Left lung (tissue), 10 donors: Measurements from ENCODE around the gene ZNF710. TPM values are rescaled to one million over a fixed set of nuclear protein-coding genes. Genes with fewer than 3 reads are reported as not detected.
A peak's percentile ranks its signal among the peaks of the same experiment; 100 is the strongest.

Experiments used
- ATAC-seq: fragments of 200-7000 bp; cut with Tn5 transposase; one replicate; pipeline ENCODE4 v1.9.1; 2020; ENCODE audit warnings: moderate library complexity
- DNase-seq, 4 donors: peaks; one replicate each; pipeline ENCODE4 v3.0.0-alpha.2; 2013 to 2020
- H3K27ac ChIP-seq, 2 donors: fragments of 200-600 bp; sonication (generic) in 1 of 2; one replicate each; pipeline versions ENCODE4 v1.5.0 to v1.8.0; 2020 to 2021
- H3K27me3 ChIP-seq, 2 donors: fragments of 200-600 bp; sonication (generic) in 1 of 2; one replicate each; pipeline versions ENCODE4 v1.5.0 to v1.8.0; 2020 to 2021
- H3K36me3 ChIP-seq, 2 donors: fragments of 200-600 bp; sonication (generic) in 1 of 2; one replicate each; pipeline versions ENCODE4 v1.5.0 to v1.8.0; 2020 to 2021
- H3K4me1 ChIP-seq, 2 donors: fragments of 200-600 bp; one replicate each; pipeline ENCODE4 v1.8.0; 2021
- H3K4me3 ChIP-seq, 2 donors: fragments of 200-600 bp; sonication (generic) in 1 of 2; one replicate each; pipeline versions ENCODE4 v1.5.0 to v1.8.0; 2020 to 2021; ENCODE audit warnings: mild to moderate bottlenecking in 1 of 2
- H3K9me3 ChIP-seq, 2 donors: fragments of 200-600 bp; sonication (generic) in 1 of 2; one replicate each; pipeline versions ENCODE4 v1.5.0 to v1.8.0; 2020 to 2021
- CTCF ChIP-seq, 2 donors: fragments of 200-600 bp; sonication (generic) in 1 of 2; IDR thresholded peaks; one replicate each; pipeline versions ENCODE4 v1.5.0 to v1.8.0; 2021; ENCODE audit warnings: antibody characterized with exemption in 2 of 2
- intact Hi-C, 2 donors: fragments of 100-400 bp; cut with DNase I; formaldehyde crosslinking; loops; one replicate each; pipeline versions ENCODE4 v1.11.2 to v1.14.2; 2022
- polyA plus RNA-seq, 6 donors: library from polyadenylated mRNA; unstranded; fragments of 120-200 nt; gene quantifications; one replicate each; pipeline ENCODE4 v1.2.1, GENCODE V29; 2013; ENCODE audit not compliant: insufficient read length in 6 of 6
- total RNA-seq, 2 donors: library from RNA; stranded (reverse); fragmentation: NEBNext Ultra II Directional; extraction: Animal tissue kit (Norgen Biotek cat#: 25700); gene quantifications; one replicate each; pipeline ENCODE4 v1.2.1, GENCODE V29; 2021
- donor health status: DM: no; HTN: yes; CAD: no.
- donor health status: DM: no; HTN: no; CAD: no.

Gene ZNF710
- total and polyA plus RNA-seq, 8 donors: 27.9 to 53.7 (median 39.9) TPM

- H3K9me3 ChIP-seq: no peaks in the 10 kb centered on the region
- TF ChIP-seq CTCF (IDR thresholded peaks at IDR 0.05): no peak
- no peaks in the 10 kb centered on the region for H3K27me3 ChIP-seq
- intact Hi-C loops: no loop called here
- no peak overlapping the region for H3K4me3 ChIP-seq
- peaks cover 0 to 87% of the 10 kb centered on the region in 2 donors for H3K4me1 ChIP-seq
- DNase-seq: no peak
- no peaks in the 10 kb centered on the region for H3K36me3 ChIP-seq
- no peak for ATAC-seq
- peak overlapping the region in 1 of 2 donors; percentile 45 for H3K27ac ChIP-seq
Measured at GRCh38 chr15:90025489-90026033, 24.4 kb downstream of the ZNF710 start.

- intact Hi-C loops: no loop called here
- no peak for DNase-seq
- TF ChIP-seq CTCF (IDR thresholded peaks at IDR 0.05): no peak
- H3K4me3 ChIP-seq: no peak overlapping the region
- no peaks in the 10 kb centered on the region for H3K36me3 ChIP-seq
- no peaks in the 10 kb centered on the region for H3K27me3 ChIP-seq
- H3K9me3 ChIP-seq: no peaks in the 10 kb centered on the region
- H3K4me1 ChIP-seq: peaks cover 5 to 89% of the 10 kb centered on the region in 2 donors
- no peak for ATAC-seq
- H3K27ac ChIP-seq: peak overlapping the region in 1 of 2 donors; percentile 20
Measured at GRCh38 chr15:90028376-90028944, 27.3 kb downstream of the ZNF710 start.

- Histone ChIP-seq H3K36me3 (no peaks in the 10 kb centered on the region), H3K4me3 (no peak overlapping the region), H3K27ac (no peak overlapping the region), H3K9me3 (no peaks in the 10 kb centered on the region), H3K4me1 (peaks cover 11 to 89% of the 10 kb centered on the region in 2 donors), H3K27me3 (no peaks in the 10 kb centered on the region)
- ATAC-seq: no peak
- DNase-seq: peak in 1 of 4 donors; percentile 8
- TF ChIP-seq CTCF (IDR thresholded peaks at IDR 0.05): no peak
- intact Hi-C loops: no loop called here
Measured at GRCh38 chr15:90029024-90029423, 27.9 kb downstream of the ZNF710 start.

- Histone ChIP-seq H3K4me3 (no peak overlapping the region), H3K36me3 (no peaks in the 10 kb centered on the region), H3K4me1 (peaks cover 22 to 88% of the 10 kb centered on the region in 2 donors), H3K9me3 (no peaks in the 10 kb centered on the region), H3K27me3 (no peaks in the 10 kb centered on the region), H3K27ac (no peak overlapping the region)
- peak in 1 of 4 donors; percentile 39 for DNase-seq
- ATAC-seq: no peak
- intact Hi-C loops: loop anchor here in 1 of 2 donors (5.0 kb wide), 1 partner anchor 37 kb away; no protein-coding TSS in a partner anchor
- TF ChIP-seq CTCF (IDR thresholded peaks at IDR 0.05): no peak
Measured at GRCh38 chr15:90030376-90030775, 29.3 kb downstream of the ZNF710 start.

GRCh38 chr15:90031231-90031791 lies 30.2 kb downstream of the ZNF710 start:
- intact Hi-C loops: loop anchor here in 1 of 2 donors (5.0 kb wide), 1 partner anchor 36 kb away; no protein-coding TSS in a partner anchor
- DNase-seq (peak in 1 of 4 donors; percentile 31), ATAC-seq (no peak)
- TF ChIP-seq CTCF (IDR thresholded peaks at IDR 0.05): no peak
- Histone ChIP-seq H3K36me3 (no peaks in the 10 kb centered on the region), H3K9me3 (no peaks in the 10 kb centered on the region), H3K27ac (peak overlapping the region; percentile 40 to 92), H3K4me3 (no peak overlapping the region), H3K27me3 (no peaks in the 10 kb centered on the region), H3K4me1 (peaks cover 30 to 89% of the 10 kb centered on the region in 2 donors)
